ENCODE results near the gene ELF2.

ELF2 gene

GRCh38 chr4:139083956-139084803, 92.8 kb downstream of the ELF2 start (continued):
- TF ChIP-seq KLF10 (tag by site-specific recombination; IDR thresholded peaks at IDR 0.05): peak; percentile 44; the same call in 1 of the 2 replicates
- peak; percentile 60 for TF ChIP-seq ZNF18 (tag by site-specific recombination; IDR thresholded peaks at IDR 0.05)
- TF ChIP-seq MEIS1 (CRISPR knock-in tag; IDR thresholded peaks at IDR 0.05; ENCODE audit: borderline replicate concordance): no peak
- TF ChIP-seq ZBTB48 (tag by site-specific recombination; IDR thresholded peaks at IDR 0.05): 0 out of 2 replicates have a peak, but pooled peaks have one; percentile 48
- peak; percentile 61; the same call in 1 of the 2 replicates for TF ChIP-seq ZSCAN30 (tag by site-specific recombination; IDR thresholded peaks at IDR 0.05)
- TF ChIP-seq ZNF16 (tag by site-specific recombination; IDR thresholded peaks at IDR 0.05; ENCODE audit: low read depth): no peak
- TF ChIP-seq ZNF837 (tag by site-specific recombination; IDR thresholded peaks at IDR 0.05): no peak
- TF ChIP-seq ZNF274 (IDR thresholded peaks at IDR 0.05; ENCODE audit: low read length): no peak
- TF ChIP-seq ZNF274 (tag by site-specific recombination; IDR thresholded peaks at IDR 0.05; ENCODE audit: borderline replicate concordance): no peak
- no peak for TF ChIP-seq ZNF645 (tag by site-specific recombination; IDR thresholded peaks at IDR 0.05)
- 0 out of 2 replicates have a peak, but pooled peaks have one; percentile 16 for TF ChIP-seq WT1 (tag by site-specific recombination; IDR thresholded peaks at IDR 0.05)
- peak; percentile 47; the same call in 1 of the 2 replicates for TF ChIP-seq SCRT2 (tag by site-specific recombination; IDR thresholded peaks at IDR 0.05)
- TF ChIP-seq SP2 (tag by site-specific recombination; IDR thresholded peaks at IDR 0.05): peak; percentile 72
- TF ChIP-seq, protein P1, sequence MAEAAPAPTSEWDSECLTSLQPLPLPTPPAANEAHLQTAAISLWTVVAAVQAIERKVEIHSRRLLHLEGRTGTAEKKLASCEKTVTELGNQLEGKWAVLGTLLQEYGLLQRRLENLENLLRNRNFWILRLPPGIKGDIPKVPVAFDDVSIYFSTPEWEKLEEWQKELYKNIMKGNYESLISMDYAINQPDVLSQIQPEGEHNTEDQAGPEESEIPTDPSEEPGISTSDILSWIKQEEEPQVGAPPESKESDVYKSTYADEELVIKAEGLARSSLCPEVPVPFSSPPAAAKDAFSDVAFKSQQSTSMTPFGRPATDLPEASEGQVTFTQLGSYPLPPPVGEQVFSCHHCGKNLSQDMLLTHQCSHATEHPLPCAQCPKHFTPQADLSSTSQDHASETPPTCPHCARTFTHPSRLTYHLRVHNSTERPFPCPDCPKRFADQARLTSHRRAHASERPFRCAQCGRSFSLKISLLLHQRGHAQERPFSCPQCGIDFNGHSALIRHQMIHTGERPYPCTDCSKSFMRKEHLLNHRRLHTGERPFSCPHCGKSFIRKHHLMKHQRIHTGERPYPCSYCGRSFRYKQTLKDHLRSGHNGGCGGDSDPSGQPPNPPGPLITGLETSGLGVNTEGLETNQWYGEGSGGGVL (tag by site-specific recombination; IDR thresholded peaks at IDR 0.05): peak; percentile 77
- TF ChIP-seq ZNF302 (tag by site-specific recombination; IDR thresholded peaks at IDR 0.05; ENCODE audit: low read depth): no peak
- TF ChIP-seq, protein P2, sequence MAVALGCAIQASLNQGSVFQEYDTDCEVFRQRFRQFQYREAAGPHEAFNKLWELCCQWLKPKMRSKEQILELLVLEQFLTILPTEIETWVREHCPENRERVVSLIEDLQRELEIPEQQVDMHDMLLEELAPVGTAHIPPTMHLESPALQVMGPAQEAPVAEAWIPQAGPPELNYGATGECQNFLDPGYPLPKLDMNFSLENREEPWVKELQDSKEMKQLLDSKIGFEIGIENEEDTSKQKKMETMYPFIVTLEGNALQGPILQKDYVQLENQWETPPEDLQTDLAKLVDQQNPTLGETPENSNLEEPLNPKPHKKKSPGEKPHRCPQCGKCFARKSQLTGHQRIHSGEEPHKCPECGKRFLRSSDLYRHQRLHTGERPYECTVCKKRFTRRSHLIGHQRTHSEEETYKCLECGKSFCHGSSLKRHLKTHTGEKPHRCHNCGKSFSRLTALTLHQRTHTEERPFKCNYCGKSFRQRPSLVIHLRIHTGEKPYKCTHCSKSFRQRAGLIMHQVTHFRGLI (tag by site-specific recombination; IDR thresholded peaks at IDR 0.05): no peak
- no peak for TF ChIP-seq ZNF23 (tag by site-specific recombination; IDR thresholded peaks at IDR 0.05; ENCODE audit: borderline replicate concordance)
- no peak for TF ChIP-seq ZNF530 (tag by site-specific recombination; IDR thresholded peaks at IDR 0.05; ENCODE audit: low read depth)
- TF ChIP-seq ZBTB20 (tag by site-specific recombination; IDR thresholded peaks at IDR 0.05): peak; percentile 78
- TF ChIP-seq ZNF776 (tag by site-specific recombination; IDR thresholded peaks at IDR 0.05; ENCODE audit: borderline replicate concordance): no peak
- TF ChIP-seq ZEB2 (tag by site-specific recombination; IDR thresholded peaks at IDR 0.05): peak; percentile 63
- no peak for TF ChIP-seq ZNF433 (tag by site-specific recombination; IDR thresholded peaks at IDR 0.05; ENCODE audit: low read depth)
- no peak for TF ChIP-seq ZNF121 (tag by site-specific recombination; IDR thresholded peaks at IDR 0.05)
- TF ChIP-seq KLF9 (tag by site-specific recombination; IDR thresholded peaks at IDR 0.05; ENCODE audit: low read depth): peak; percentile 43; the same call in 1 of the 2 replicates
- TF ChIP-seq, protein P3, sequence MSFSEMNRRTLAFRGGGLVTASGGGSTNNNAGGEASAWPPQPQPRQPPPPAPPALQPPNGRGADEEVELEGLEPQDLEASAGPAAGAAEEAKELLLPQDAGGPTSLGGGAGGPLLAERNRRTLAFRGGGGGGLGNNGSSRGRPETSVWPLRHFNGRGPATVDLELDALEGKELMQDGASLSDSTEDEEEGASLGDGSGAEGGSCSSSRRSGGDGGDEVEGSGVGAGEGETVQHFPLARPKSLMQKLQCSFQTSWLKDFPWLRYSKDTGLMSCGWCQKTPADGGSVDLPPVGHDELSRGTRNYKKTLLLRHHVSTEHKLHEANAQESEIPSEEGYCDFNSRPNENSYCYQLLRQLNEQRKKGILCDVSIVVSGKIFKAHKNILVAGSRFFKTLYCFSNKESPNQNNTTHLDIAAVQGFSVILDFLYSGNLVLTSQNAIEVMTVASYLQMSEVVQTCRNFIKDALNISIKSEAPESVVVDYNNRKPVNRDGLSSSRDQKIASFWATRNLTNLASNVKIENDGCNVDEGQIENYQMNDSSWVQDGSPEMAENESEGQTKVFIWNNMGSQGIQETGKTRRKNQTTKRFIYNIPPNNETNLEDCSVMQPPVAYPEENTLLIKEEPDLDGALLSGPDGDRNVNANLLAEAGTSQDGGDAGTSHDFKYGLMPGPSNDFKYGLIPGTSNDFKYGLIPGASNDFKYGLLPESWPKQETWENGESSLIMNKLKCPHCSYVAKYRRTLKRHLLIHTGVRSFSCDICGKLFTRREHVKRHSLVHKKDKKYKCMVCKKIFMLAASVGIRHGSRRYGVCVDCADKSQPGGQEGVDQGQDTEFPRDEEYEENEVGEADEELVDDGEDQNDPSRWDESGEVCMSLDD (tag by site-specific recombination; IDR thresholded peaks at IDR 0.05): peak; percentile 86; the same call in 1 of the 2 replicates
- TF ChIP-seq, protein P4, sequence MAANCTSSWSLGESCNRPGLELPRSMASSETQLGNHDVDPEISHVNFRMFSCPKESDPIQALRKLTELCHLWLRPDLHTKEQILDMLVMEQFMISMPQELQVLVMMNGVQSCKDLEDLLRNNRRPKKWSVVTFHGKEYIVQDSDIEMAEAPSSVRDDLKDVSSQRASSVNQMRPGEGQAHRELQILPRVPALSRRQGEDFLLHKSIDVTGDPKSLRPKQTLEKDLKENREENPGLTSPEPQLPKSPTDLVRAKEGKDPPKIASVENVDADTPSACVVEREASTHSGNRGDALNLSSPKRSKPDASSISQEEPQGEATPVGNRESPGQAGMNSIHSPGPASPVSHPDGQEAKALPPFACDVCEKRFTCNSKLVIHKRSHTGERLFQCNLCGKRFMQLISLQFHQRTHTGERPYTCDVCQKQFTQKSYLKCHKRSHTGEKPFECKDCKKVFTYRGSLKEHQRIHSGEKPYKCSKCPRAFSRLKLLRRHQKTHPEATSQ (tag by site-specific recombination; IDR thresholded peaks at IDR 0.05): 0 out of 2 replicates have a peak, but pooled peaks have one; percentile 55
- 0 out of 2 replicates have a peak, but pooled peaks have one; percentile 7 for TF ChIP-seq ZNF10 (tag by site-specific recombination; IDR thresholded peaks at IDR 0.05)
- TF ChIP-seq ZFP69B (tag by site-specific recombination; IDR thresholded peaks at IDR 0.05): peak; percentile 64
- no peak for TF ChIP-seq ZNF610 (tag by site-specific recombination; IDR thresholded peaks at IDR 0.05; ENCODE audit: borderline replicate concordance)
